HepG2 (cell line): Measurements from ENCODE around the gene PKD2L1. TPM values are rescaled to one million over a fixed set of nuclear protein-coding genes. Genes with fewer than 3 reads are reported as not detected.

Source experiments
- ATAC-seq: fragments of 200-7000 bp; cut with Tn5 transposase; 3 replicates; pipeline ENCODE4 v1.9.1; 2020; ENCODE audit warnings: mild to moderate bottlenecking, moderate library complexity
- BruUV-seq: library from RNA; stranded (reverse); fragments of 400-500 nt; replicated peaks from 2 replicates; lab custom pipeline; 2021; lab: Mats Ljungman, UMichigan
- CTCF ChIA-PET: fragments of 300-600 bp; formaldehyde crosslinking; extraction: SDS; loops from one replicate; lab custom pipeline; 2021; ENCODE audit warnings: low total read pairs, inconsistent platforms, low intra/inter-chr PET ratio; lab: Yijun Ruan, JAX
- POLR2A ChIA-PET: fragments of 350-600 bp; sonication (Branson Sonifier 250); formaldehyde crosslinking; loops from one replicate; lab custom pipeline; 2020; ENCODE audit warnings: antibody characterized with exemption, inconsistent platforms; lab: Yijun Ruan, JAX
- DNase-seq: peaks from one replicate; pipeline ENCODE4 v3.0.0-alpha.2; 2015; ENCODE audit warnings: low spot score
- FAIRE-seq: peaks from 3 replicates; lab custom pipeline; 2011; peaks lifted over from hg19 to GRCh38; lab: Jason Lieb, UNC
- H2AFZ ChIP-seq: one replicate; pipeline ENCODE4 v1.6.1; 2011; ENCODE audit warnings: low read length, inconsistent platforms
- H3K27ac ChIP-seq: fragments of 300-600 bp; 3 replicates; pipeline ENCODE4 v1.8.0; 2011; ENCODE audit warnings: mixed run types, mild to moderate bottlenecking, mixed read lengths, low read length, inconsistent platforms; ENCODE audit not compliant: insufficient read depth; ENCODE audit errors: extremely low read length
- H3K27me3 ChIP-seq, 2 experiments: fragments of 200-600 bp in 1 of 2; 2 replicates in 1 of 2; 3 replicates in 1 of 2; pipeline versions ENCODE4 v1.6.0 to v1.8.0; 2011; ENCODE audit warnings: low read length in 2 of 2, mild to moderate bottlenecking in 2 of 2, moderate library complexity in 2 of 2, inconsistent platforms in 1 of 2; ENCODE audit not compliant: insufficient read depth in 2 of 2, control insufficient read depth in 1 of 2
- H3K36me3 ChIP-seq, 2 experiments: fragments of 200-600 bp in 1 of 2; replicated peaks in 1 of 2; 2 replicates in 1 of 2; 3 replicates in 1 of 2; pipeline versions ENCODE4 v1.5.1 to v1.8.0; 2011; ENCODE audit warnings: low read length in 2 of 2, inconsistent platforms in 1 of 2; ENCODE audit not compliant: insufficient read depth in 2 of 2, control insufficient read depth in 1 of 2
- H3K4me1 ChIP-seq: 2 replicates; pipeline ENCODE4 v1.5.1; 2012; ENCODE audit warnings: low read length, inconsistent platforms; ENCODE audit not compliant: insufficient read depth
- H3K4me2 ChIP-seq: 2 replicates; pipeline ENCODE4 v1.6.0; 2011; ENCODE audit warnings: low read depth, low read length, inconsistent platforms
- H3K4me3 ChIP-seq, 3 experiments: fragments of 200-600 bp in 1 of 3; sonication (generic), shearing (Covaris generic) in 1 of 3; replicated peaks in 1 of 3; 2 replicates each; pipeline ENCODE4 v1.5.1; 2011 to 2016; ENCODE audit warnings: low read length in 3 of 3, inconsistent platforms in 2 of 3, low read depth in 2 of 3, mild to moderate bottlenecking in 2 of 3, control low read depth in 1 of 3, mixed read lengths in 1 of 3; ENCODE audit not compliant: insufficient read depth in 1 of 3
- H3K79me2 ChIP-seq: one replicate; pipeline ENCODE4 v1.6.1; 2011; ENCODE audit warnings: low read length, inconsistent platforms; ENCODE audit not compliant: insufficient read depth
- H3K9ac ChIP-seq: 2 replicates; pipeline ENCODE4 v1.6.0; 2011; ENCODE audit warnings: mild to moderate bottlenecking, low read depth, low read length, inconsistent platforms; ENCODE audit not compliant: insufficient read depth
- H3K9me3 ChIP-seq: 2 replicates; pipeline ENCODE4 v1.5.1; 2012; ENCODE audit warnings: mild to moderate bottlenecking, low read length
- H4K20me1 ChIP-seq: 2 replicates; pipeline ENCODE4 v1.6.0; 2011; ENCODE audit warnings: inconsistent platforms, mild to moderate bottlenecking, low read length, moderate library complexity; ENCODE audit not compliant: insufficient read depth
- HMGXB4 ChIP-seq, 2 experiments: sonication (generic) in 1 of 2; formaldehyde crosslinking in 1 of 2; IDR thresholded peaks; 2 replicates each; pipeline versions ENCODE4 v1.4.0 to v1.6.1; 2018 to 2020; ENCODE audit warnings: missing genetic modification reagents in 2 of 2, borderline replicate concordance in 1 of 2, low read depth in 1 of 2, mild to moderate bottlenecking in 1 of 2, missing biosample characterization in 1 of 2
- KDM5B ChIP-seq: sonication (generic); formaldehyde crosslinking; IDR thresholded peaks from 2 replicates; pipeline ENCODE4 v1.4.0; 2020; ENCODE audit warnings: missing genetic modification reagents, mild to moderate bottlenecking, borderline replicate concordance
- MXI1 ChIP-seq: IDR thresholded peaks from 3 replicates; pipeline ENCODE4 v1.6.1; 2012; ENCODE audit warnings: low read depth, low read length, inconsistent platforms, borderline replicate concordance
- NCOA5 ChIP-seq: sonication (generic); formaldehyde crosslinking; IDR thresholded peaks from 2 replicates; pipeline ENCODE4 v1.4.0; 2020; ENCODE audit warnings: missing genetic modification reagents
- NFE2 ChIP-seq: sonication (generic); formaldehyde crosslinking; IDR thresholded peaks from 2 replicates; pipeline ENCODE4 v1.4.0; 2020; ENCODE audit warnings: missing genetic modification reagents
- POGK ChIP-seq: sonication (generic); formaldehyde crosslinking; conservative IDR thresholded peaks from 2 replicates; pipeline ENCODE4 v1.8.0; 2022; ENCODE audit warnings: mild to moderate bottlenecking, moderate library complexity, missing genetic modification reagents
- PRPF4 ChIP-seq: fragments of 200-400 bp; formaldehyde crosslinking; IDR thresholded peaks from 2 replicates; pipeline ENCODE4 v1.6.1; 2016; ENCODE audit warnings: low read length, low read depth; ENCODE audit not compliant: poor library complexity, severe bottlenecking
- REXO4 ChIP-seq: sonication (generic); formaldehyde crosslinking; IDR thresholded peaks from 2 replicates; pipeline ENCODE4 v1.8.0; 2022; ENCODE audit warnings: missing genetic modification reagents, mild to moderate bottlenecking, borderline replicate concordance
- SMARCE1 ChIP-seq: fragments of 450-650 bp; IDR thresholded peaks from 2 replicates; pipeline ENCODE4 v1.6.1; 2017; ENCODE audit warnings: borderline replicate concordance
- ZBTB14 ChIP-seq: sonication (generic); formaldehyde crosslinking; IDR thresholded peaks from 2 replicates; pipeline ENCODE4 v1.4.0; 2020; ENCODE audit warnings: missing genetic modification reagents
- ZFP36 ChIP-seq: fragments of 150-350 bp; IDR thresholded peaks from 2 replicates; pipeline ENCODE4 v1.6.1; 2018; ENCODE audit warnings: borderline replicate concordance, low read length, low read depth; ENCODE audit not compliant: partially characterized antibody
- ZNF350 ChIP-seq: sonication (generic); formaldehyde crosslinking; IDR thresholded peaks from 2 replicates; pipeline ENCODE4 v1.4.0; 2020; ENCODE audit warnings: mild to moderate bottlenecking, low read depth, missing genetic modification reagents, borderline replicate concordance
- ZNF354B ChIP-seq: sonication (generic); formaldehyde crosslinking; IDR thresholded peaks from 2 replicates; pipeline ENCODE4 v1.8.0; 2022; ENCODE audit warnings: mild to moderate bottlenecking, missing genetic modification reagents
- ZNF577 ChIP-seq: sonication (generic); formaldehyde crosslinking; IDR thresholded peaks from 2 replicates; pipeline ENCODE4 v1.4.0; 2020; ENCODE audit warnings: mild to moderate bottlenecking, low read depth, missing genetic modification reagents, borderline replicate concordance
- ZNF589 ChIP-seq: sonication (generic); formaldehyde crosslinking; conservative IDR thresholded peaks from 2 replicates; pipeline ENCODE4 v1.8.0; 2022; ENCODE audit warnings: mild to moderate bottlenecking, moderate library complexity, missing genetic modification reagents
- ZSCAN29 ChIP-seq: sonication (generic); formaldehyde crosslinking; conservative IDR thresholded peaks from 2 replicates; pipeline ENCODE4 v1.4.0; 2020; ENCODE audit warnings: mild to moderate bottlenecking, missing genetic modification reagents
- WGBS: methylation state at CpG from one replicate; pipeline ENCODE4 v1.1.6; 2017; ENCODE audit warnings: low lambda C conversion rate; 5-methylcytosine and 5-hydroxymethylcytosine counted together
- in situ Hi-C: cut with HindIII; loops from 2 replicates; pipeline ENCODE4 v1.10.0; 2017; ENCODE audit warnings: low pct_unique_long_range_greater_than_20kb; ENCODE audit not compliant: extremely low pct_ligation_motif_present
- intact Hi-C: fragments of 100-400 bp; cut with micrococcal nuclease; formaldehyde crosslinking; loops from one replicate; pipeline ENCODE4 v1.10.0; 2022; ENCODE audit not compliant: unreplicated experiment
- polyA plus RNA-seq, 8 experiments: library from polyadenylated mRNA; depleted of rRNA in 3 of 8; stranded (reverse) in 7 of 8; unstranded in 1 of 8; fragments of >200 nt; fragmentation: Illumina TruSeq in 4 of 8; extraction: Trizol in 4 of 8; gene quantifications; 2 replicates each; pipeline versions ENCODE4 v1.2.1 to v1.2.3, GENCODE V29; 2011 to 2016; ENCODE audit warnings: low read depth in 4 of 8, missing spikeins in 1 of 8, mixed read lengths in 1 of 8; ENCODE audit not compliant: insufficient read depth in 1 of 8
- total RNA-seq, 5 experiments: library from RNA; depleted of rRNA; stranded (reverse); fragments of >200 nt; fragmentation: Illumina TruSeq; extraction: Trizol; gene quantifications; 2 replicates each; pipeline ENCODE4 v1.2.3, GENCODE V29; 2016; ENCODE audit warnings: low read depth in 1 of 5

PKD2L1 gene
- total and polyA plus RNA-seq, 2 of the 13 experiments (the other 11 are each of a cell fraction or from before 2014, with no cell fraction given) = 0.07 to 0.15 TPM

- peaks cover 44% of the 10 kb centered on the region for H3K4me1 ChIP-seq
- TF ChIP-seq SMARCE1 (no peak), MXI1 (no peak), KDM5B (CRISPR knock-in tag) (peak; percentile 67; the same call in 1 of the 2 replicates), NFE2 (CRISPR knock-in tag) (no peak), ZNF350 (CRISPR knock-in tag) (no peak), ZNF589 (CRISPR knock-in tag) (no peak), ZNF354B (CRISPR knock-in tag) (0 out of 2 replicates have a peak, but pooled peaks have one; percentile 18), ZSCAN29 (no peak), POGK (CRISPR knock-in tag) (peak; percentile 28; the same call in 1 of the 2 replicates), ZNF577 (CRISPR knock-in tag) (no peak), HMGXB4 (CRISPR knock-in tag; IDR thresholded peaks at IDR 0.05; ENCODE audit: borderline replicate concordance in 1 of 2, low read depth in 1 of 2) (no peak; a peak in 1 of 4 replicates), PRPF4 (no peak), REXO4 (CRISPR knock-in tag) (no peak), NCOA5 (CRISPR knock-in tag) (no peak), ZFP36 (no peak), ZBTB14 (CRISPR knock-in tag) (no peak)
Observed at GRCh38 chr10:100372415-100373297, 42.6 kb upstream of the PKD2L1 start.

More at GRCh38 chr10:100372415-100373297, 42.6 kb upstream of the PKD2L1 start:
- Histone ChIP-seq H3K4me3 (peak overlapping the region; percentile 65 to 81 (median 72)), H3K27me3 (peaks cover 0 to 4% of the 10 kb centered on the region in 2 experiments; a peak in 1 of 5 replicates), H2AFZ (no peak overlapping the region), H3K9ac (peak overlapping the region; percentile 97), H3K9me3 (no peaks in the 10 kb centered on the region), H4K20me1 (no peaks in the 10 kb centered on the region; the same call in 1 of the 2 replicates), H3K27ac (peak overlapping the region; percentile 100), H3K4me2 (peak overlapping the region; percentile 84), H3K36me3 (no peaks in the 10 kb centered on the region), H3K79me2 (peaks cover 30% of the 10 kb centered on the region)
- peak; percentile 21 for ATAC-seq
- no peak for FAIRE-seq
- CTCF ChIA-PET = interaction anchor here (1.6 kb wide), 1 partner anchor 30 kb away, joined by 4 read pairs; no protein-coding TSS in a partner anchor
- POLR2A ChIA-PET = interaction anchor here (0.7 to 6.4 kb wide), 21 partner anchors 11 to 623 kb away, joined by 3 to 287 read pairs (median 4); partner anchors contain the start of genes HIF1AN and SCD
- in situ Hi-C loops = no loop called here
- TSS peak; percentile 92 for BruUV-seq
- no peak for DNase-seq
- intact Hi-C loops = loop anchor here (1.0 to 10.0 kb wide), 3 partner anchors 25 to 52 kb away; partner anchors contain the start of gene SCD
- 8% methylated on average over 13 of the region's 16 CpGs for WGBS
